Activated gamma-delta T cell treated with Interleukin-2 at 50 U/mL for 16 hours (primary cell): ENCODE results near the gene FMOD.

ENCODE experiments used
- DNase-seq: peaks from one replicate; pipeline ENCODE4 v3.0.0-alpha.2; 2020

The FMOD gene

DNA sequence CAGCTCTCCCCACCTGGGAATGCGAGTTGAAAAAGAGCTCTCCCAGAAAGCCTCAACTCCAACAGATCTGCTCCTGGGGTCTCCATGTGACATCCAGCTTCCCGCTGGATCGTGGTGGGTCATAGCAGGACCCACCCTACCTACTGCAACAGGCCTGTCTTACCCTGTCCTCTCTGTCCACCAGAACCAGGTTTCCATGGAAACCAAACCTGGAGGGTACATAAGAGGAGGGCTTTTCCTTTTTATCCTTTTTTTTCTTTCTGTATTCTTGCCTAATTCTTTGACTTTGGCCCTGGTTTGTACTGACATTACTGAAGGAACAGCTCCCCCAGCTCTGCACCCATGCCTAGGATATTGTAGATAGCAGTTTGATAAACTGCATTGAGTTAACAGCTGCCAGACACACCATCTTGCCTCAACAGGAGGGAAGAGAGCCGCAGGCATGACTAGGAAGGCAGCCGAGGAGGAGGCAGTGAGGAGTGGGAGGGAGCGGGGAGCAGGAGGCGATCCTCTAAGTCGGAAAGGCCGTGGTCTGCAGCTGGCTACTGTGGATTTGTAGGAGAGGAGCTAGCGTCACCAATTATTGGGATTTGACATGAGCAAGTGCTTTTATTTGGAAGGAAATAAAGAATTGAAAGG is 9.7 kb upstream of the FMOD start:
- no peak for DNase-seq

DNA sequence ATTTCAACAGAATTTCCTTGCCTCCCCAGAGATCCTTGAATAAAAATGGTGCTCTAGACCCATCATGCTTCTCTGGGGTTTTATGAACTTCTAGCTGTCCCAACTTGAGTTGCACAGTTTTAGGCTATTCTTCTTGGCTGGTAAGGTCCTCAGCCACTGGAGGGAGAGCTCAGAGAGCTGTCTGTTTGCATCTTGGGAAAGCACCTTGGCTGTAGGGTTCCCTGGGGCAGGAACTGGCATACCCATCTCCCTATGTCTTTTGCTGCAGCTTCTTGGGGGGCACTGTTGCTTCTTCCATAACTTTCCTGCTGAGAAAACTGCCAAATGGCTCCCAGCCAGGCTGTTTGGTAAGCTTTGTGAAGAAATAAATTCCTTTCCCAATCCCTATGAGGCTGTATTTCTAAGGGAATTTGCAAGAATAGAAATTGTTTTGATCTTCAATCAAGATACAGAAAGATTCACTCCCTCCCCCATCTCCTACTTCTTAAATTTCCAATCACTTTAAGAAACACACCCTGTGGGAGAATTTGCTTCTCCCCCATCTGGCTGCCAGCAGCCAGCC is 8.2 kb upstream of the FMOD start:
- no peak for DNase-seq

DNA sequence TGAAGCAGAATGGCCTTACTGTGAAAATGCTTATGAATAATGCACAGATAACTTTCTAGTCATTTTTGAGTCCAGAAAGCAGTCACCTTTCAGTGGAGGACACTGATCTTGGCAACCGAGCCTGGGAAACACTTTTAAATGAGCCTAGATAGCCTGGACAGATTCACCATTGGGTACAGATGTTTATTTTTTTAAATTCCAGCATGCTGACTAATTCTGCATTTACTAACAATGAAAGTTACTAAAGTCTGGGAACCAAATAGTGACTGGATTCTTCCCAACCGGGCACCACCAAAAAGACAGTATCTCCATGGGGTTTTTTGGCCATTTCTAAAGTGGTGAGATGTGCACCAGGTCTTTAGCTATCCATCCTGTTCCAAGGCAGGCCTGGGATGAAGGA is 3.3 kb upstream of the FMOD start:
- no peak for DNase-seq

DNA sequence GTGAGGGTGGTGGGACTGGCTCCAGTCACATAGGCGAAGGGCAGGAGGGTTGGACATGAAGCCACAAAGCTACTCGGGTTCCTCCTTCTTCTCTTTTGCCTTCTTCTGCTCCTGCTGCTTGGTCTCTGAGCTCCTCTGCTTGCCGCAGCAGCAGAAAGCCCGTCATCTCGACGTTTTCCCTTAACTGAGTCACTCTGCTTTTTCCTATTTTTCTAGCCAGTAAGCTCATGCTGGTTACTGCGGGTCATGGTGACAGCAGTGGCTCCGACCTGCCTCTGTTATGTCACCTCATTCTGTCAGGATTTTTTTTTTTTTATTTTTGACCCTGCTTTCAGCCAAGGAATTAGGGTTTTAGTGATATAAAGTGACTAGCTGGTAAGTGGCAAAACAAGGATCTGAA is 2.6 kb upstream of the FMOD start:
- no peak for DNase-seq

DNA sequence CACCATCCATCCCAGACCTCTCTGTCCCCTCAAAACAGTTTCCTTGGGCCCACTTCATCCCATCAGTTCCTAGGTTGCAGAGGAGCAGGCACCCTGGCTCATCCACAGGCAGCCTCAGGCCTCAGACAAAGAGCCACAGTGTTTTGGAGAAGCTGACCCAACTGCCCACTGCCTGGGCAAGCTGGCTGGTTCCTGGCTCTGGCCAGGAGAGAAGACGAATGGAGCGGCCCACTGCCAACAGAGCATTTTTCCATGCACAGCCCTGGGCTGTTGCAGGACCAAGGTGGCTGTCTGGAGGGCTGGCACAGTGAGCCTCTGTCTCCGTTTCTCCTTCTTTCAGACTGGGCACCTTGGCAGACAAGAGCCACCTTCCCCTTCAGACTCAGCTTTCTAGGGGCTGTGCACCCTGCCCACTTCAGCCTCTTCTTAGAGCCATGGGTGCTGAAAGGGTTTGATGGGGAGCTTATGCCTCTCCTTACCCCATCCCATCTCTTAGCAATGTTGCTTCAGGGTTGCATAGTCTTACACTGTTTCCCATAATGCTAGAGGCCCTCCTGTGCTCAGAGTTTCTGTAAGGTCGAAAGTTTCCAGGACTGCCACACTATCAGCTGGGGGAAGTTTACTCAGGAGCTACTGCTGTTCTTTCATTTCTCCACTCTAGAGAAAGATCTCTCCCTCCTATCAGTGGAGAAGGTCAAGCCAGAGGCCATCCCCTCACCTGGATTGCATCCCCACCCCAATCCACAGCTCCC is 973 bp downstream of the FMOD start:
- DNase-seq = no peak

DNA sequence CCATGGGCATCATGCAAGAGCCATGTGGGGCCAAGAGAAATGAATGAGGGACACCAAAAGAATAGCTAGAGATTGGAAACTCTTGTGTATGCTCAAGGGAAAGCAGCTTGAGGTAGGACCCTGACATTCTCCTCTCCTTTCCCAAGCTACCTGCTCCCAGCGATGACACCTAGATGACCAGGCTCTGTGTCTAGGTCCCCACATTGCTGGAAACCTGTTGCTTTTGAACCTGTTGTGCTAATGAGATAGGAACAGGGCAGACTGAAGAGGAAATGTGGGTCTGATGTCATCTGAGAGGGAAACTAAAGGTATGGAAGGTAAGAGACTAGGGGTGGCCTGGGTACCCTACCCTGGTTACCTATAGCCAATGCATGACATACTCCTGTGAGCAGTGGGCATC is 1.8 kb downstream of the FMOD start:
- DNase-seq = no peak

DNA sequence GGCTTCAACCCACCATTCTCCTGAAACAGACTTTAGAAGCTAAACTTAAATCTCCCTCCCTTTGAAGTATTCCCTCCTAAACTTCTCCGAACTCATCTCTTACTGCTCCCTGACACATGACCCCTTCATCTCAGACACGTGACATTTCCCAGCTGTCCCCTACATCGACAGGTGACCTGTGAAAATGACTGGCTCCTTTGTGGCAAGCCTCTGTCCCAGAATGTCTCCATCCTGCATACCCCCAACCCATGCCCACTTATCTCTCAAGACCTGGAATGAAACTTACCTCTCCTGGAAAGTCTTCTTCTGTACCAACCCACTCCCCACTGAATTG is 4.2 kb downstream of the FMOD start:
- DNase-seq = no peak

DNA sequence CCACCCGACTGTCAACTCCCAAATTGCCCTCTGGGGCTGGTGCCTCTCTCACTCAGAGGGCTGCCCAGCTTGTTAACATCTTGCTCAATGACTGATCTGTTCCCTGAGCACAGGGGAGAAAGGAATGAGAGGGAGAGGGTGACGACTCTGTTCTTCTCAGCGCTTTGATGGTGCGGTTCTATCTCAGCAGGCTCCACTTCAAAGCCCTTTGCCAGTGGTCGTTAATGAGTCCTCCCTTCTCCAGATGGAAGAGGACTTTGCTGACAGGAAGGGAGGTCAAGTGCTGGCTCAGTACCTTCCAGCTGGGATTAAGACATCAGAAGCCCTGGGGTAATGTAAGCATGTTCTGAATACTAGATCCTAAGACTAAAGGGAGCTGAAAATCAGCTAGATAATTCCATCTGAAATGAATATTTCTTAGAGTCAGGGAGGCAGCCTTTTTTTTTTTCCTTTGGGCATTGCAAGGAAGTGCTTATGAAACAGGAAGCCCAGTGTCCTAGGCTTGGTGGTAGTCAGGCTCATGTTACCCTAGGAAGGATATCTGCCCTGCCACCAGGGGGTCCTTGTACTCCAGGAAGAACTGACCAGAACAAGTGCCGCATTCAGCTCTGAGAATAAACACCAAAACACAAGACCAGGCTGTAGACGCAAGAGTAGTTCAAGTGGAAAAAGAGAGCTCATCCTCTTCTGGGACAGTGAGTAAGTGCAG is 4.7 kb downstream of the FMOD start:
- DNase-seq = no peak

DNA sequence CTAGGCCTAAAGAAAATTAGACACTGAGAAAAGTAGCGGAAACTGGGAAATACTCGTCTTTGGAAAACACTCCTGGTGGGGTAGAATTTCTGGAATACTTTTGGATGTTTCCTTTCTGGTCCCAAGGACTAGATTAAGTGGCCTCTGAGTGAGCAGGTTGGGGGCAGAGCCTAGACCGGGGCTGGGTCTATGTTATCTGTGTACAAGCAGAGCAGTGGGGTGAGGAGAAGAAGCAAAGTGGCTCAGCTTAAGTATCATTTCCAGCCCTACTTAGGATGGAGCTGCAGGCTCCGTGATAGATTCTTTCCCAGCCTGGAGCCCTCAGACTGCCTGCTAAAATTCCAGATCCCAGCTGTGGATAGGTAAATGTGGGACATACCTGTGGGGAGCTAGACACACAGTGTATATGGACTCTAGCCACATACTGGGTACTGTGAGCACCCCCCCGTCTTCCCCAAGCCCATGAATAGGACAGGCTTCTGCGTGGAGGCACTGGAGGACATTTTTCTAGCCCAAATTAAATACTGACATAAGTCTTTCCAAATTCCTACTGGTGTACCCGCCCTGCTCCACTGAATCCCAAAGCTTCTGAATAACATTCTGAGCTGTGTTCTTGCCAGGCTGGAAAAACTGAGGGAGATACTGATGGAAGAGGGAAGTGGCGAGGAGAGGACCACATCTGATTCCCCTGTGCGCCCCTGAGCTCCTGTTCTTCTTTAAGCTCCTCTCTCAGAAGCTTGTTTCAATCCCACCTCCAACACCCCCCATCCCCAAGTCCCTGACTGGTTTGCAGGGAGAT is 6.8 kb downstream of the FMOD start:
- no peak for DNase-seq

DNA sequence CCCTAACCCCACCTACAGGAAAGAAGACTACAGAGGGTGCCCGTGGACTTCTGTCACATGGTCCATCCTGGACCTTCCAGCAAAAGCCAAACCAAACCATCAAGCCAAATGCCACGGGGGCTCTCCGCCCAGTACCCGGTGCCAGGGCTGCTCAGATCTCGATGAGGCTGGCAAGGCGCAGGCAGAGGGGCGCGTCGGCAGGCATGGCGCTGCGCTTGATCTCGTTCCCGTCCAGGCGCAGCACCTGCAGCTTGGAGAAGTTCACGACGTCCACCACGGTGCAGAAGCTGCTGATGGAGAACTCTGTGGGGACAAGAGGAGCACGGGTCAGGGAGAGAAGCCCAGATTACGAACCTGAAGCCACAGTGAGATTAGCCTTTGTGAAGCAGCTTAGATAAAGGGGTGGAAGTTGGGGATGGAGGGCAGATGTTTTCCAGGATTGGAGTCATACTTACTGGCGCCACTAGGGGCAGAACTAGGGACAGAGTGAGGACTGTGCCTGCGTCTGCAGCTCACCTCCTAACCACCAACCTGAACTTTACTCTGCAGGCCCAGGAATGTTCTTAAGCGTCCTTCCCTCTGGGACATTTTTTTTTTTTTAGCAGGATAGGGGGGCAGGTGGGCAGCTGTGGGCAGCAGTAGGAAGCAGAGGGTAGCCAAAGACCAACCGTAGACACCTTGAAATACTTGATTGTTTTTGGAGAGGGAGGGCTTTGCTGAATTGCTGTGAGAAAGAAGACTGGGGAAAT is 8.6 kb downstream of the FMOD start:
- peak; percentile 32 for DNase-seq

DNA sequence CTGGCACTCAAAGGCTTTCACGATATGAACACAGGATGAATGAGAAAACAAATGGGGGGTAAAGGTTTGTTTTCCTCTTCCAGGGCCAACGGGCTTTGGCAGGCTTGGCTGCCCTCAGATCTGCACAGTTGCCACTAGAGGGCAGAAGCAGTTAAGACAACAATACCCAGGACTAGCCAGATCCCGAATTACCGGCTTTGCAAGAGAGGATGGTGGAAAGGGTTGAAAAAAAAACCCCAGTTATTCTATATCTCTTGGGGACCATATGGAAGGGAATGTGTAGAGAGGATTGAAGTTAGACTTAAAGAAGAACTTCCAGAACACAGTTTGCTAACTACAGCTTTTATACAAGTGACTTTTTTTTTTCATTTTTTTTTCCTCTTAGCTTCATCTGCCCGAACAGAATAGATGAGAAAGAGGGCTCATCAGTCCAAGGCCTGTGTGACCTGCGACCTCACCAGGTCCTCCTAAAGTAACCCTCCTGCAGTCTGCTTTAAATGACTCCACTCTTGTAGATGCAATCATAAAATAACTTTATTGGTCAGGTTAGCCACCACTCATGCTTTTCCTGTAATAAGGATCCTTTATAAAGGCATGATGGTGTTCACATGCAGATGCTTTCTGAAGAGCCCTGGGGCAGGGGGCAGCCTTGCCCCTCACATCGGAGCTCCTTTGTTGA is 10.7 kb downstream of the FMOD start:
- peak; percentile 49 for DNase-seq

DNA sequence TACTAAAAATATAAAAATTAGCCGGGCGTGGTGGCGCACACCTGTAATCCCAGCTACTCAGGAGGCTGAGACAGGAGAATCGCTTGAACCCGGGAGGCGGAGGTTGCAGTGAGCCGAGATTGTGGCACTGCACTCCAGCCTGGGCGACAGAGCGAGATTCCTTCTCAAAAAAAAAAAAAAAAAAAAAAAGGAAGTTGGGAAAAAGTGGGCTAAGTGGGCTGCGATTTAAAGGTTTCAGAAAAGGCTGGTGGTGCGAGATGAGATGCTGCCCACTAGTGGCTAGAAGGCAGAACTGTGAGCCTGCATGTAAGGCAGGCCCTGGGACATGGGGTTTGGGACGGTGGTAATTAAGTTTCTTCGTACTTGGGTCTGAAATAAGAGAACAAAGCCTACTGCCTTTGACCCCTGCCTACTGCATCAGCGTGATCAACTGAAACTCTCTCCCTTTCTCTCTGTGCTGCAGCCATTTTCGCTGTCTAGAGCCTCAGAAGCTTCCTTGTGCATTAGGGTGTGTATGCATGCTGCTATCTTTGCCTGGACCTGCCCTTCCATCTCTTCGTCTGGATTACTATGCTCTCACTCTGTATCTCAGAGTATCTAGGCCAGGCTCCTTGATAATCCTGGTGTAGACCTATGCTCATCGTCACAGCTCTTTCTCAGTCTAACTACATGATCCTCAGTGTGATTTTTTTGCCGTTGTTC is 12.4 kb downstream of the FMOD start:
- peak; percentile 56 for DNase-seq

DNA sequence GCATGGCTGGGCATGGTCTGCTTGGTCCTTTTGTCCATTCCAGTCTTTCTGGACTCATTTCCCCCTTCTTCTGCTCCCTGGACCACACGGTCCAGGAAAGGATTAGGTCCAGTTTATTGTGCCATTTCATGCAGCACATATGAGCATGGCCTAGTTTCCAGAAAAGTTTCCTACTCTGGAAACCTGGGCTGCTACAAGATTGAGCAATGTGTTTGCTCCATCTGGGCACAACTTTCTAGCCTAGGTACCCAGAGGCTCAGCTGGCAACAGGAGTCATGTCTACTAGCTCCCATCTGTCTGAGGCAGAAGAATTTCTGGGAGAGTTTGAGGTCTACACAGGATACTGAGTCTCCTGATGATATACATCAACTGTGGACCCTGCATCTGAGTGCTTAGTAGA is 14.8 kb downstream of the FMOD start:
- no peak for DNase-seq

DNA sequence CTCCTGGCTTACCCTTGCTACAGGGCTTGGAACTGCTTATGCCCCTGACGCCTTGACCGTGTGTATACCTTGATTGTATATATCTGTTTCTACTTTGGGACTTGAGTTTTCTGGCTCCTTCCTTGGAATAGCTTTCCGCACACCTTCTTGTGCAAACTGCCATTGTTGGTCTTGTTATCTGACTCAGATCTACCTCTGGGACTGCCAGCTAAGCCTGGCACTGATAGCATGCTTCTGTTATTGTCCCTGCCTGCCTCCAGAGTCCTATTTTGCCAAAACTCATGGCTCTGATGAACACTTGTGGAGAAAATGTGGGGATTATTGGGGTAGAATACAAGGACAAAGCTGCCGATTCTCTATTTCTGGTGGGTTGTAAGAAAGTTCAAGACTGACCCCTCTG is 15.4 kb downstream of the FMOD start:
- no peak for DNase-seq

DNA sequence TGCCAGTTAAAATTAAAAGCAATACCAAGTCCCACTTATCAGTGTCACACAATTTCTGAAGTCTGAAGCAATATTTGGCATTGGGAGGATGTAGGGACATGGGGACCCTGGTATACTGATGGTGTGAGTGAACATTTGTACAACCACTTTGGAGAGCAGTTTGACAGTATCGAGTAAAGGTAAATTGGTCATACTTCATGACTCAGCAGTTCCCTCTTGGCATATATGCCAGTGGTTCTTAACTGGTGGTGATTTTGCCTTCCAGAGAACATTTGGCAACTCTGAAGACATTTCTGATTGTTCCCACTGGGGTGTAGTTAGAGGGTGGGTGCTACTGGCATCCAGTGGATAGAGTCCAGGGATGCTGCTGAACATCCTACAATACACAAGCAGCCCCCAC is 19.7 kb downstream of the FMOD start:
- DNase-seq = no peak

DNA sequence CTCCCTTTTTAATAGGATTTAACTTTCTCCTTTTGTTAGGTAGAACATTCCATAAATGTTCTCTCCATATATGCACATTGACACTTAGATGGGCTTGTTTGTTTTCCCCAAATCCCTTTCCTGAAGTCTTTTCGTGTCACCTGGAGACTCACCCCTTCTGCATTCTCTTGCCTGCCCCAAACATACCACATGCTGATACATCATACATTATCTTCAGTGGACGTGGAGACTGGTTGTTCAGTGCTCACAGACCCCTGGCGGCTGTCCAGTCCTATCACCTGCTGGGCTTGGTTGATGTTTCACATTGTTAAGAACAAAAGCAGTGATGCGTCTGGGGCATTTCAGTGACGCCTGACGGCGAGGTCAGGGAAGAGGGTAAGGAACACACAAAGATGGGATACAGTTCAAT is 22.2 kb downstream of the FMOD start:
- DNase-seq = no peak

DNA sequence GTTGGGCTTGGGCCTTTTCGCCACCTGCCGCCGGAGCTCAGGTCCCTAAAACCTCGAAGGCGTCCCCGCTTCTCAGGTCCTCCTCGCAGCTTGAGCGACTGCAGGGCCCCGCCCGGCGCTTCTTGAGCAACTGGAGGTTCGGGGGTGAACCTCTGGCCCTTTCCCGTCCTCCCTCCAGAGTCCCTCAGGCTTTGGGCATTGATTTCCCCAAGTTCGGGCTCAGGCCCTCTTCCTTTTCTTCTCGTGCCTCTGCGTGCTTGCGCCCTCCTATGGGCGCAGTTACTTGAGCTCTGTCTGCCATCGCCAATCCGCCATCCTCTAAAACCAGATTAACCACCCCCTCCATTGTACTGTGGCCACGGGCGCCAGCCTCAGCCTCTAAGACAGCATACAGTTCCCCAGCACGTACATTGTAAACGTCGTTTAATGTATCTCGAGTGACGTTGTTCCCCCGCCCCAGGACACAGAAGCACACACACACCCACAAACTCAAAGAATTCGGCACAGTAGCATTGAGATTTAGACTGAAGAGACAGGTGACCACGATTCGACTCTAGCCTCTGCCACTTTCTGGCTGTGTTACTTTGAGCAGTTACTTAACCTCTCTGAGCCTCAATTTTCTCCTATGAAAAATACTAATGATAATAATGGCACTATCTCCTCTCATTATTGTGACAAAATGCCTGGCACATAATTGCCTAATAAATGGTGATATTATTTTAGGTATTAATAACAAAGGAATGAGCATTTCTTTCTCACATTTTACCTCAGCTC is 23.1 kb downstream of the FMOD start:
- DNase-seq = peak; percentile 67

DNA sequence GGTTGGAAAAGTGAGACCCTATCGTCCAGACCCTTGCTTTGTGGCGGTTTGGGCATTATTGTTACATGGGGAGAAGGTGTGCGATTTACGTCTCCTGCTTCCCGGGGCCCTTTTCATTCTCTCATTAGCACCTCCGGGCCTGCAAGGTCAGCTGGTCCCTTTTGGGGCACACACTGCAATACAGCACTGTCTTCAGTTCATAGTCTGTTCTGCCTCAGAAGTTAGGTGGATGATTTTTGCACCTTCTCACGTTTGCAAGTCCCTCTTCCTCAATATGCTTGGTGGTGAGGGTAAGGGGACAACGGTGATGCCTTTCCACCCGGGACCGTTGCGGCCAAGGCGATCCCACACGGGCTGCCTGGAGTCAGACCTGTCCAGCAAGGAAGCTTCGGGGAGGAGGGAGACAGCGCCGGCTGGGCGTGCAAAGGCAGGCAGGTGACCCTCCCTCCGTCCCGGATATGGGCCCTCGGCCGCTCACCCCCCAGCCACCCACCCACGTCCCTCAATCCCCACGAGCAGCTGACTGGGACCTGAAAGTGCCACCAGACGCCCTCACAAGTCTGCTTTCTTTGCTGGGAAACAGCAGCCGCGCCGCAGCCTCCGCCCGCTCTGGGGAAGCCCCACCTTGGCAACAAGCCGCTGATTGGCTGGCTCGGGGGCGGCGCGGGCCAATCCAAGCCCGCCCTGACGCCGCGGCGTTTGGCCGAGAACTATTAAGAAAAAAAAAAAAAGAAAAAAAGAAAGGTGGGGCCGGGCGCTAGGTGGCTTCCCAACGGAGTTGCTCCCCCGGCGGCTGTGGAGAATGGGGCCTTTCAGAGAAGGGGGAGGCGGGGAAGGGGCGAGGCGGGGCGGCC is 23.9 kb downstream of the FMOD start:
- DNase-seq = peak; percentile 93

DNA sequence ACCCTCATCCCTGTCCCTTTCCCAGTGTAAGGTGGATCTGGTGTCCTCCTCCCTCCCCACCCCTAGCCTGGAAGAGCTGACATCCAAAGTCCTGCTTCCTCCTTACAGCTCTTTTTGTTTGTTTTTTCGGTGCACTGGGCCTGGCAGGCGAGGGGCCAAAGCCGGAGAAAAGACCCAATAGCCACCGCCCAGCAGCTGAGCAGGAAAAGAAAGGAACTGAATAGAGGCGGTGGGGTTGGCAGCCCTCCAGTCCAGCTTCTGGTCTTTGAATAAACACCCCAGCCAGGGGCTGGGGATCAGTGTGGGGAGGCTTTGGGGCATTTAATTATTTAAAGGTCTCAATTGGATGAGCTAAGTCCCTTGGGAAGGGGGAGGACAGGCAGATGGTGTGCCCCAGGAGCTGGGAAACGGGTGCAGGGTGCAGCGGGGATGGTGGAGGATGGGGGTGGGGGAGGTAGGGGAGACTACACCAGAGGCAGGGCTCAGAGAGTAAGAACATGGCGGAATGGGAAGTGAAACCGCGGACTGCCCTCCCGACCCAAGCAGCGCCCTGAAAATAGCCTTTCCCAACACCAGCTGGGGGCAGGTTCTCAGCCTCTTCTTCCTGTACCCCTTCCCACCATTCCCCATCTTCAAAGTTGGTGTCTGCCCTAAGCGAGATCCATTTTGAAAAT is 25.4 kb downstream of the FMOD start:
- DNase-seq = no peak
